ENCODE data around the gene ZNF689. TPM values are rescaled to one million over a fixed set of nuclear protein-coding genes. Genes with fewer than 3 reads are reported as not detected.

Gene ZNF689
- total RNA-seq, 1 experiment from 2014 or later: 21.1 TPM

DNA sequence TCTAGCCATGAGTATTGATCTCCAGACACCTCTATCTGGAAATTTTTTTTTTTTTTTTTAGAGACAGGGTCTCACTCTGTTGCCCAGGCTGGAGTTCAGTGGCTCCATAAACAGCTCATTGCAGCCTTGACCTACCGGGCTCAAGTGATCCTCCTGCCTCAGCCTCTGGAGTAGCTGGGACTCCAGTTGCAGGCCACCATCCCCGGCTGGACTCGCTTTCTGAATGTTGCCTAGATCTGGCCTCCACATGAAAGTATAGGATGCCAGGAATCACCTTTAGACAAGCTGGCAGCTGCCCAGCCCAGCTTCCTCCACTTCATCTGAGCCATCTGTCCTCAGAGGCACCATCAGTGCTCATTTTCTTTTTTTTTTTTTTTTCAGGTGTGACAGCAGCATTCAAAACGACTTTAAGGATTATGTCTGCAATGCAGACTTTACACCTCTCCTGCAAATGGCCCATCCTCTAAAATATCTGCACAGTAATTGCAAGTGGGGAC is 34.2 kb upstream of the ZNF689 start:
- no peak overlapping the region for H2BK5ac ChIP-seq (ENCODE audit: insufficient read length, low read length)
- H4K20me1 ChIP-seq (ENCODE audit: control insufficient read depth, insufficient read depth, insufficient read length): no peaks in the 10 kb centered on the region
- no peak for DNase-seq
- H3K4me2 ChIP-seq (ENCODE audit: insufficient read depth, insufficient read length, low read length): no peak overlapping the region
- no peak overlapping the region for H2BK120ac ChIP-seq (ENCODE audit: low read depth, low read length, poor library complexity, severe bottlenecking)
- no peak overlapping the region for H3K4ac ChIP-seq (ENCODE audit: low read depth, low read length)
- H2AK5ac ChIP-seq (ENCODE audit: insufficient read length, low read length): no peak overlapping the region
- H4K91ac ChIP-seq (ENCODE audit: insufficient read length, low read depth, low read length): no peak overlapping the region
- WGBS (ENCODE audit: extremely low coverage, insufficient read length, low lambda C conversion rate): no CpG with 5 or more reads among the region's 4 CpGs
- H2AFZ ChIP-seq (ENCODE audit: low read length): no peak overlapping the region
- Mint-ChIP-seq H3K4me1 (no peaks in the 10 kb centered on the region), H3K36me3 (ENCODE audit: insufficient read depth in 1 of 3, low read depth in 3 of 3) (no peaks in the 10 kb centered on the region), H3K9me3 (no peaks in the 10 kb centered on the region), H3K4me3 (no peak overlapping the region), H3K27ac (no peak overlapping the region), H3K27me3 (ENCODE audit: low read depth) (peaks cover 61% of the 10 kb centered on the region)
- no peaks in the 10 kb centered on the region for H3K4me1 ChIP-seq (ENCODE audit: insufficient read depth, low read length)
- H3K18ac ChIP-seq (ENCODE audit: insufficient read length, low read depth, low read length): no peak overlapping the region
- no peaks in the 10 kb centered on the region for H3K79me2 ChIP-seq (ENCODE audit: insufficient read depth, low read length)
- H2BK20ac ChIP-seq (ENCODE audit: low read depth, low read length, poor library complexity, severe bottlenecking): no peak overlapping the region
- TF ChIP-seq, protein P1, sequence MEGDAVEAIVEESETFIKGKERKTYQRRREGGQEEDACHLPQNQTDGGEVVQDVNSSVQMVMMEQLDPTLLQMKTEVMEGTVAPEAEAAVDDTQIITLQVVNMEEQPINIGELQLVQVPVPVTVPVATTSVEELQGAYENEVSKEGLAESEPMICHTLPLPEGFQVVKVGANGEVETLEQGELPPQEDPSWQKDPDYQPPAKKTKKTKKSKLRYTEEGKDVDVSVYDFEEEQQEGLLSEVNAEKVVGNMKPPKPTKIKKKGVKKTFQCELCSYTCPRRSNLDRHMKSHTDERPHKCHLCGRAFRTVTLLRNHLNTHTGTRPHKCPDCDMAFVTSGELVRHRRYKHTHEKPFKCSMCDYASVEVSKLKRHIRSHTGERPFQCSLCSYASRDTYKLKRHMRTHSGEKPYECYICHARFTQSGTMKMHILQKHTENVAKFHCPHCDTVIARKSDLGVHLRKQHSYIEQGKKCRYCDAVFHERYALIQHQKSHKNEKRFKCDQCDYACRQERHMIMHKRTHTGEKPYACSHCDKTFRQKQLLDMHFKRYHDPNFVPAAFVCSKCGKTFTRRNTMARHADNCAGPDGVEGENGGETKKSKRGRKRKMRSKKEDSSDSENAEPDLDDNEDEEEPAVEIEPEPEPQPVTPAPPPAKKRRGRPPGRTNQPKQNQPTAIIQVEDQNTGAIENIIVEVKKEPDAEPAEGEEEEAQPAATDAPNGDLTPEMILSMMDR (conservative IDR thresholded peaks at IDR 0.05): no peak
- H3K79me1 ChIP-seq (ENCODE audit: insufficient read depth, low read depth, low read length, poor library complexity, severe bottlenecking): no peaks in the 10 kb centered on the region
- H3K9me3 ChIP-seq (ENCODE audit: control insufficient read depth, low read depth, low read length): no peaks in the 10 kb centered on the region
- H3K9ac ChIP-seq (ENCODE audit: extremely low read depth, insufficient read length, low read length): no peak overlapping the region
- no peak overlapping the region for H2BK12ac ChIP-seq (ENCODE audit: insufficient read length, low read depth, low read length)
- no peaks in the 10 kb centered on the region for H3K23me2 ChIP-seq (ENCODE audit: insufficient read length, low read depth, low read length, poor library complexity, severe bottlenecking)
- H3K23ac ChIP-seq (ENCODE audit: insufficient read length, low read depth, low read length): no peak overlapping the region
- no peak overlapping the region for H3T11ph ChIP-seq (ENCODE audit: low read length)
- H2BK15ac ChIP-seq (ENCODE audit: low read depth, low read length): no peak overlapping the region
- H3K27ac ChIP-seq (ENCODE audit: insufficient read length, low read depth, low read length): no peak overlapping the region
- no peak overlapping the region for H3K56ac ChIP-seq (ENCODE audit: insufficient read length, low read depth, low read length)
- H3K27me3 ChIP-seq (ENCODE audit: insufficient read depth, low read length): no peaks in the 10 kb centered on the region
- no peak overlapping the region for H3K14ac ChIP-seq (ENCODE audit: insufficient read depth, low read length)
- no peak overlapping the region for H4K5ac ChIP-seq (ENCODE audit: insufficient read length, low read depth, low read length)
- H4K8ac ChIP-seq (replicated peaks; ENCODE audit: insufficient read length, low read depth, low read length): no peak overlapping the region

All from H9 (cell line).